ENCODE data around the gene CDC16. TPM values are rescaled to one million over a fixed set of nuclear protein-coding genes. Genes with fewer than 3 reads are reported as not detected.
"Not testable (repeated sequence)": the region's sequence is repeated elsewhere in the genome, so short reads cannot be mapped to it uniquely, and the experiment has no call there.

Gene CDC16
- total and polyA plus RNA-seq, 8 donors, result 59.8 to 161 (median 121) TPM

GRCh38 chr13:114196629-114197028 is 38.1 kb upstream of the CDC16 start:
- Histone ChIP-seq H3K27me3 (peaks cover 0 to 15% of the 10 kb centered on the region in 2 donors), H3K9me3 (peaks cover 0 to 4% of the 10 kb centered on the region in 2 donors), H3K4me1 (no peaks in the 10 kb centered on the region), H3K36me3 (no peaks in the 10 kb centered on the region), H3K4me3 (peak overlapping the region in 1 of 2 donors; percentile 13), H3K27ac (no peak overlapping the region)
- DNase-seq, result peak in 1 of 4 donors; percentile 16
- no peak for TF ChIP-seq CTCF (IDR thresholded peaks at IDR 0.05)
- intact Hi-C loops (cut with DNase I), result no loop called here
- peak; percentile 69 for ATAC-seq

GRCh38 chr13:114198556-114198955 is 36.1 kb upstream of the CDC16 start:
- Histone ChIP-seq H3K4me3 (no peak overlapping the region), H3K9me3 (peaks cover 0 to 4% of the 10 kb centered on the region in 2 donors), H3K27me3 (peaks cover 0 to 15% of the 10 kb centered on the region in 2 donors), H3K36me3 (no peaks in the 10 kb centered on the region), H3K27ac (no peak overlapping the region), H3K4me1 (no peaks in the 10 kb centered on the region)
- TF ChIP-seq CTCF (IDR thresholded peaks at IDR 0.05), result no peak
- ATAC-seq (no peak), DNase-seq (peak in 1 of 4 donors; percentile 56)
- intact Hi-C loops (cut with DNase I), result no loop called here

GRCh38 chr13:114199526-114199925 is 35.2 kb upstream of the CDC16 start:
- H3K4me3 ChIP-seq; H3K27ac ChIP-seq; H3K4me1 ChIP-seq; H3K36me3 ChIP-seq; H3K9me3 ChIP-seq; intact Hi-C loops (cut with DNase I); ATAC-seq: not testable (repeated sequence)
- peaks cover 0 to 15% of the 10 kb centered on the region in 2 donors for H3K27me3 ChIP-seq
- DNase-seq, result peak in 1 of 4 donors; percentile 26

GRCh38 chr13:114199954-114200353 is 34.7 kb upstream of the CDC16 start:
- intact Hi-C loops (cut with DNase I), result no loop called here
- H3K9me3 ChIP-seq, result peaks cover 0 to 4% of the 10 kb centered on the region in 2 donors
- no peak overlapping the region for H3K27ac ChIP-seq
- H3K4me3 ChIP-seq, result no peak overlapping the region
- no peaks in the 10 kb centered on the region for H3K36me3 ChIP-seq
- H3K4me1 ChIP-seq, result no peaks in the 10 kb centered on the region
- TF ChIP-seq CTCF (IDR thresholded peaks at IDR 0.05), result no peak
- ATAC-seq (no peak), DNase-seq (peak in 1 of 4 donors; percentile 62)
- H3K27me3 ChIP-seq, result peaks cover 0 to 15% of the 10 kb centered on the region in 2 donors

GRCh38 chr13:114200399-114200911 is 34.2 kb upstream of the CDC16 start:
- DNase-seq (peak in 1 of 4 donors; percentile 62), ATAC-seq (no peak)
- Histone ChIP-seq H3K4me1 (no peaks in the 10 kb centered on the region), H3K27ac (no peak overlapping the region), H3K4me3 (no peak overlapping the region), H3K36me3 (no peaks in the 10 kb centered on the region), H3K9me3 (peaks cover 0 to 4% of the 10 kb centered on the region in 2 donors), H3K27me3 (peaks cover 0 to 15% of the 10 kb centered on the region in 2 donors)
- TF ChIP-seq CTCF (IDR thresholded peaks at IDR 0.05), result no peak
- intact Hi-C loops (cut with DNase I), result no loop called here

GRCh38 chr13:114202581-114202980 is 32.1 kb upstream of the CDC16 start:
- Histone ChIP-seq H3K9me3 (peaks cover 0 to 4% of the 10 kb centered on the region in 2 donors), H3K4me3 (no peak overlapping the region), H3K27me3 (peaks cover 0 to 15% of the 10 kb centered on the region in 2 donors), H3K4me1 (no peaks in the 10 kb centered on the region), H3K36me3 (no peaks in the 10 kb centered on the region), H3K27ac (no peak overlapping the region)
- ATAC-seq (no peak), DNase-seq (no peak)
- no peak for TF ChIP-seq CTCF (IDR thresholded peaks at IDR 0.05)
- intact Hi-C loops (cut with DNase I), result no loop called here
